ENCODE results near the gene ARHGAP8. TPM values are rescaled to one million over a fixed set of nuclear protein-coding genes. Genes with fewer than 3 reads are reported as not detected.

ARHGAP8 gene
- polyA plus RNA-seq, 2 of the 4 experiments (the other 2 are of a cell fraction), result 1.2 to 3.8 TPM

DNA sequence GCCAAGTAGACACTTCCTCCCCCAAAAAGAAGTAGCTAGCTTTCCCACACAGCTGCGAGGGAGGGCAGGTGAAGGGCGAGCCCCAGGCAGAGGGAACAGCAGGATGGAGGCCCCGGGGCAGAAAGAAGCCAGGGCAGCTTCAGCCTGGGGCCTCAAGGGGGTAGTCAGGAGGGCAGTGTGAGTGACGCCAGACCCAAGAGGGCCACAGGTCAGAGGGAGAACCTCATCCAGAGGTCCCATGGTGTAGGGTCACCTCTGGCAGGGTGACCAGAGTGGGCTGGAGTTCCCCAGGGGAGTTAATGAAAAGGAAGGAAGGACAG lies 41.2 kb upstream of the ARHGAP8 start (continued):
- TF ChIP-seq FOSL2 (IDR thresholded peaks at IDR 0.05) (no peak), FOSL2 (CRISPR knock-in tag; IDR thresholded peaks at IDR 0.05) (no peak), POLR2A (IDR thresholded peaks at IDR 0.05; ENCODE audit: low read length) (no peak)

- no peak for FAIRE-seq
- CTCF ChIA-PET, result interaction anchor here (1.0 to 1.5 kb wide), 2 partner anchors 23 to 24 kb away, joined by 3 read pairs; no protein-coding TSS in a partner anchor
These were observed 40.5 kb upstream of the ARHGAP8 start for GRCh38 chr22:44711690-44712555.

More at GRCh38 chr22:44711690-44712555, 40.5 kb upstream of the ARHGAP8 start:
- POLR2A ChIA-PET, result no interaction called here
- no peaks in the 10 kb centered on the region for H3K9me3 ChIP-seq
- 100% methylated on average over 5 of the region's 23 CpGs for WGBS (ENCODE audit: missing lambda C conversion rate)
- ATAC-seq (peak in 1 of 2 experiments; percentile 12; a peak in 1 of 6 replicates), DNase-seq (ENCODE audit: low read depth in 1 of 2, low spot score in 1 of 2) (no peak)
- no peak overlapping the region for H3K4me3 ChIP-seq
- peaks cover 13% of the 10 kb centered on the region for H3K4me1 ChIP-seq
- no peak overlapping the region for H3K4me2 ChIP-seq
- TF ChIP-seq BCL3 (IDR thresholded peaks at IDR 0.05) (no peak), REST (IDR thresholded peaks at IDR 0.05) (no peak), RCOR1 (IDR thresholded peaks at IDR 0.05; ENCODE audit: low read depth, low read length) (no peak), ZC3H11A (IDR thresholded peaks at IDR 0.05) (no peak), ESRRA (IDR thresholded peaks at IDR 0.05; ENCODE audit: borderline replicate concordance, low read length) (no peak), KDM5A (IDR thresholded peaks at IDR 0.05) (no peak), HDAC2 (IDR thresholded peaks at IDR 0.05) (no peak), KDM1A (IDR thresholded peaks at IDR 0.05; ENCODE audit: low read depth) (no peak), POLR2A (IDR thresholded peaks at IDR 0.05; ENCODE audit: low read length) (no peak), MAX (IDR thresholded peaks at IDR 0.05) (no peak)
- TF ChIP-seq, protein P1, sequence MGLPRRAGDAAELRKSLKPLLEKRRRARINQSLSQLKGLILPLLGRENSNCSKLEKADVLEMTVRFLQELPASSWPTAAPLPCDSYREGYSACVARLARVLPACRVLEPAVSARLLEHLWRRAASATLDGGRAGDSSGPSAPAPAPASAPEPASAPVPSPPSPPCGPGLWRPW (IDR thresholded peaks at IDR 0.05), result no peak
- TF ChIP-seq, protein P2, sequence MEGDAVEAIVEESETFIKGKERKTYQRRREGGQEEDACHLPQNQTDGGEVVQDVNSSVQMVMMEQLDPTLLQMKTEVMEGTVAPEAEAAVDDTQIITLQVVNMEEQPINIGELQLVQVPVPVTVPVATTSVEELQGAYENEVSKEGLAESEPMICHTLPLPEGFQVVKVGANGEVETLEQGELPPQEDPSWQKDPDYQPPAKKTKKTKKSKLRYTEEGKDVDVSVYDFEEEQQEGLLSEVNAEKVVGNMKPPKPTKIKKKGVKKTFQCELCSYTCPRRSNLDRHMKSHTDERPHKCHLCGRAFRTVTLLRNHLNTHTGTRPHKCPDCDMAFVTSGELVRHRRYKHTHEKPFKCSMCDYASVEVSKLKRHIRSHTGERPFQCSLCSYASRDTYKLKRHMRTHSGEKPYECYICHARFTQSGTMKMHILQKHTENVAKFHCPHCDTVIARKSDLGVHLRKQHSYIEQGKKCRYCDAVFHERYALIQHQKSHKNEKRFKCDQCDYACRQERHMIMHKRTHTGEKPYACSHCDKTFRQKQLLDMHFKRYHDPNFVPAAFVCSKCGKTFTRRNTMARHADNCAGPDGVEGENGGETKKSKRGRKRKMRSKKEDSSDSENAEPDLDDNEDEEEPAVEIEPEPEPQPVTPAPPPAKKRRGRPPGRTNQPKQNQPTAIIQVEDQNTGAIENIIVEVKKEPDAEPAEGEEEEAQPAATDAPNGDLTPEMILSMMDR (IDR thresholded peaks at IDR 0.05), result no peak
- TF ChIP-seq, protein P3, sequence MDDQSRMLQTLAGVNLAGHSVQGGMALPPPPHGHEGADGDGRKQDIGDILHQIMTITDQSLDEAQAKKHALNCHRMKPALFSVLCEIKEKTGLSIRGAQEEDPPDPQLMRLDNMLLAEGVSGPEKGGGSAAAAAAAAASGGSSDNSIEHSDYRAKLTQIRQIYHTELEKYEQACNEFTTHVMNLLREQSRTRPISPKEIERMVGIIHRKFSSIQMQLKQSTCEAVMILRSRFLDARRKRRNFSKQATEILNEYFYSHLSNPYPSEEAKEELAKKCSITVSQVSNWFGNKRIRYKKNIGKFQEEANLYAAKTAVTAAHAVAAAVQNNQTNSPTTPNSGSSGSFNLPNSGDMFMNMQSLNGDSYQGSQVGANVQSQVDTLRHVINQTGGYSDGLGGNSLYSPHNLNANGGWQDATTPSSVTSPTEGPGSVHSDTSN (IDR thresholded peaks at IDR 0.05), result no peak
- H3K27ac ChIP-seq, result no peak overlapping the region

Data from A549 (cell line).